Measurements from ENCODE around the gene CCL17.

CCL17 gene

DNA sequence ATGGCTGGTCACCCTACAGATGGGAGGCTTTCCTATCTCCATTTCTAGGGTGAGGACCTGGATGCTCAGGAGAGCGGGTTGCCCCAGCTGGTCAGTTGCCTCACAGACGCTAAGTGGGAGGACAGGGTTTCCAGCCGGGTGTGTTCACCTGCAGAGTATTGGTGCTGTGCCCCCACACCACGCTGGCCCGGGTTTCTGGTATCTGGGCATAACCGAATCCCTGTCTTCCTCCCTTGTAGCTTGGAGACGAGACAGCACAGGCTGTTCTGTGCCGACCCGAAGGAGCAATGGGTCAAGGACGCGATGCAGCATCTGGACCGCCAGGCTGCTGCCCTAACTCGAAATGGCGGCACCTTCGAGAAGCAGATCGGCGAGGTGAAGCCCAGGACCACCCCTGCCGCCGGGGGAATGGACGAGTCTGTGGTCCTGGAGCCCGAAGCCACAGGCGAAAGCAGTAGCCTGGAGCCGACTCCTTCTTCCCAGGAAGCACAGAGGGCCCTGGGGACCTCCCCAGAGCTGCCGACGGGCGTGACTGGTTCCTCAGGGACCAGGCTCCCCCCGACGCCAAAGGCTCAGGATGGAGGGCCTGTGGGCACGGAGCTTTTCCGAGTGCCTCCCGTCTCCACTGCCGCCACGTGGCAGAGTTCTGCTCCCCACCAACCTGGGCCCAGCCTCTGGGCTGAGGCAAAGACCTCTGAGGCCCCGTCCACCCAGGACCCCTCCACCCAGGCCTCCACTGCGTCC, 22.6 kb upstream of the CCL17 start:
- H3K27ac ChIP-seq = no peak overlapping the region

GRCh38 chr16:57382535-57383275, 21.9 kb upstream of the CCL17 start:
- no peak for TF ChIP-seq ZFX (IDR thresholded peaks at IDR 0.05)
- TF ChIP-seq, protein P1, sequence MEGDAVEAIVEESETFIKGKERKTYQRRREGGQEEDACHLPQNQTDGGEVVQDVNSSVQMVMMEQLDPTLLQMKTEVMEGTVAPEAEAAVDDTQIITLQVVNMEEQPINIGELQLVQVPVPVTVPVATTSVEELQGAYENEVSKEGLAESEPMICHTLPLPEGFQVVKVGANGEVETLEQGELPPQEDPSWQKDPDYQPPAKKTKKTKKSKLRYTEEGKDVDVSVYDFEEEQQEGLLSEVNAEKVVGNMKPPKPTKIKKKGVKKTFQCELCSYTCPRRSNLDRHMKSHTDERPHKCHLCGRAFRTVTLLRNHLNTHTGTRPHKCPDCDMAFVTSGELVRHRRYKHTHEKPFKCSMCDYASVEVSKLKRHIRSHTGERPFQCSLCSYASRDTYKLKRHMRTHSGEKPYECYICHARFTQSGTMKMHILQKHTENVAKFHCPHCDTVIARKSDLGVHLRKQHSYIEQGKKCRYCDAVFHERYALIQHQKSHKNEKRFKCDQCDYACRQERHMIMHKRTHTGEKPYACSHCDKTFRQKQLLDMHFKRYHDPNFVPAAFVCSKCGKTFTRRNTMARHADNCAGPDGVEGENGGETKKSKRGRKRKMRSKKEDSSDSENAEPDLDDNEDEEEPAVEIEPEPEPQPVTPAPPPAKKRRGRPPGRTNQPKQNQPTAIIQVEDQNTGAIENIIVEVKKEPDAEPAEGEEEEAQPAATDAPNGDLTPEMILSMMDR (conservative IDR thresholded peaks at IDR 0.05) = no peak; the same call in 1 of the 2 replicates

More for the DNA sequence above, 22.6 kb upstream of the CCL17 start:
- no peak for TF ChIP-seq ZFX (IDR thresholded peaks at IDR 0.05)
- TF ChIP-seq, protein P1 (conservative IDR thresholded peaks at IDR 0.05) = no peak

GRCh38 chr16:57383276-57384247, 21.0 kb upstream of the CCL17 start:
- no peak for TF ChIP-seq ZFX (IDR thresholded peaks at IDR 0.05)
- TF ChIP-seq, protein P1 (conservative IDR thresholded peaks at IDR 0.05) = no peak

More at GRCh38 chr16:57382535-57383275, 21.9 kb upstream of the CCL17 start:
- H3K27ac ChIP-seq = no peak overlapping the region

DNA sequence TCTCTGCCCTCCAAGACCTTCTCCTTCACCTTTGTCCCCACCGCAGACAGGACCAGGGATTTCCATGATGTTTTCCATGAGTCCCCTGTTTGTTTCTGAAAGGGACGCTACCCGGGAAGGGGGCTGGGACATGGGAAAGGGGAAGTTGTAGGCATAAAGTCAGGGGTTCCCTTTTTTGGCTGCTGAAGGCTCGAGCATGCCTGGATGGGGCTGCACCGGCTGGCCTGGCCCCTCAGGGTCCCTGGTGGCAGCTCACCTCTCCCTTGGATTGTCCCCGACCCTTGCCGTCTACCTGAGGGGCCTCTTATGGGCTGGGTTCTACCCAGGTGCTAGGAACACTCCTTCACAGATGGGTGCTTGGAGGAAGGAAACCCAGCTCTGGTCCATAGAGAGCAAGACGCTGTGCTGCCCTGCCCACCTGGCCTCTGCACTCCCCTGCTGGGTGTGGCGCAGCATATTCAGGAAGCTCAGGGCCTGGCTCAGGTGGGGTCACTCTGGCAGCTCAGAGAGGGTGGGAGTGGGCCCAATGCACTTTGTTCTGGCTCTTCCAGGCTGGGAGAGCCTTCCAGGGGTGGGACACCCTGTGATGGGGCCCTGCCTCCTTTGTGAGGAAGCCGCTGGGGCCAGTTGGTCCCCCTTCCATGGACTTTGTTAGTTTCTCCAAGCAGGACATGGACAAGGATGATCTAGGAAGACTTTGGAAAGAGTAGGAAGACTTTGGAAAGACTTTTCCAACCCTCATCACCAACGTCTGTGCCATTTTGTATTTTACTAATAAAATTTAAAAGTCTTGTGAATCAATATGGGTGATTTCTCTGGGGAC, 20.1 kb upstream of the CCL17 start:
- no peak overlapping the region for H3K27ac ChIP-seq
- TF ChIP-seq, protein P1 (conservative IDR thresholded peaks at IDR 0.05) = no peak
- no peak for TF ChIP-seq ZFX (IDR thresholded peaks at IDR 0.05)

More at GRCh38 chr16:57383276-57384247, 21.0 kb upstream of the CCL17 start:
- H3K27ac ChIP-seq = no peak overlapping the region

DNA sequence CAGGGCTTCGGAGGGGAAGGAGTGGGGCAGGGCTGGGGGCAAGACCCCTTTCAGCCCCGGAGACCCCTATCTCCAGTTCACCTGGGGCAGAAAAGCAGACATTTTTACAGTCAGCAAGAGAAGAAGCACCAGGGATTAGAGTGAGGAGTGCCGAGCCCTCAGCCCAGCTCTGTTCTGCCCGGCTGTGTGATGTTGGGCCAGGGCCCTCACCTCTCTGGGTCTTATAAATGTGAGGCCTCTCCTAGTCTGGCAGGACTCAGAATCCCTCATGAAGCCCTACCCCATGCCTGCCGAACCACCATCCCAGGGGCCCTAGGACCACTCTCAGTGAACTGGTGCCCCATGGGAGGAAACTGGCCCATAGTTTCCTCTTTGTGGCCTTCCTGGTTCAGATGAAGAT, 19.5 kb upstream of the CCL17 start:
- TF ChIP-seq, protein P1 (conservative IDR thresholded peaks at IDR 0.05) = no peak
- no peak for TF ChIP-seq ZFX (IDR thresholded peaks at IDR 0.05)
- H3K27ac ChIP-seq = no peak overlapping the region

GRCh38 chr16:57386381-57386951, 18.1 kb upstream of the CCL17 start:
- TF ChIP-seq, protein P1 (conservative IDR thresholded peaks at IDR 0.05) = no peak
- TF ChIP-seq ZFX (IDR thresholded peaks at IDR 0.05) = no peak
- H3K27ac ChIP-seq = no peak overlapping the region

Measured in C4-2B (cell line).